H9 (cell line): Measurements from ENCODE around the gene HIP1. TPM values are rescaled to one million over a fixed set of nuclear protein-coding genes. Genes with fewer than 3 reads are reported as not detected.

ENCODE experiments used
- DNase-seq: peaks from one replicate; pipeline ENCODE4 v3.0.0-alpha.2; 2017
- H2AFZ ChIP-seq: one replicate; pipeline ENCODE4 v1.6.1; 2013; ENCODE audit warnings: mild to moderate bottlenecking, low read length, control low read depth, moderate library complexity
- H2AK5ac ChIP-seq: 2 replicates; pipeline ENCODE4 v1.6.1; 2013; ENCODE audit warnings: low read length, control low read depth, mixed read lengths; ENCODE audit not compliant: insufficient read length
- H2BK120ac ChIP-seq: one replicate; pipeline ENCODE4 v1.6.1; 2013; ENCODE audit warnings: low read depth, mild to moderate bottlenecking, low read length, control low read depth, inconsistent platforms; ENCODE audit not compliant: poor library complexity, severe bottlenecking
- H2BK12ac ChIP-seq: 2 replicates; pipeline ENCODE4 v1.6.1; 2013; ENCODE audit warnings: low read length, control low read depth, mixed read lengths, low read depth; ENCODE audit not compliant: insufficient read length
- H2BK15ac ChIP-seq: 2 replicates; pipeline ENCODE4 v1.6.1; 2013; ENCODE audit warnings: low read depth, low read length, control low read depth
- H2BK20ac ChIP-seq: one replicate; pipeline ENCODE4 v1.6.1; 2013; ENCODE audit warnings: low read depth, mild to moderate bottlenecking, low read length, control low read depth, inconsistent platforms; ENCODE audit not compliant: poor library complexity, severe bottlenecking
- H2BK5ac ChIP-seq: 2 replicates; pipeline ENCODE4 v1.6.1; 2013; ENCODE audit warnings: low read length, control low read depth, mixed read lengths; ENCODE audit not compliant: insufficient read length
- H3K14ac ChIP-seq: 2 replicates; pipeline ENCODE4 v1.6.1; 2013; ENCODE audit warnings: low read length, control low read depth; ENCODE audit not compliant: insufficient read depth
- H3K18ac ChIP-seq: 2 replicates; pipeline ENCODE4 v1.6.1; 2013; ENCODE audit warnings: low read depth, mild to moderate bottlenecking, mixed read lengths, low read length, control low read depth; ENCODE audit not compliant: insufficient read length
- H3K23ac ChIP-seq: 2 replicates; pipeline ENCODE4 v1.6.1; 2013; ENCODE audit warnings: low read length, control low read depth, mixed read lengths, low read depth; ENCODE audit not compliant: insufficient read length
- H3K23me2 ChIP-seq: 2 replicates; pipeline ENCODE4 v1.6.1; 2013; ENCODE audit warnings: low read depth, mild to moderate bottlenecking, mixed read lengths, low read length, control low read depth; ENCODE audit not compliant: insufficient read length, poor library complexity, severe bottlenecking
- H3K27ac ChIP-seq: 2 replicates; pipeline ENCODE4 v1.5.1; 2013; ENCODE audit warnings: low read length, control low read depth, mixed read lengths, low read depth; ENCODE audit not compliant: insufficient read length
- H3K27me3 ChIP-seq: 2 replicates; pipeline ENCODE4 v1.6.1; 2013; ENCODE audit warnings: low read length, control low read depth, inconsistent platforms; ENCODE audit not compliant: insufficient read depth
- H3K4ac ChIP-seq: 2 replicates; pipeline ENCODE4 v1.6.1; 2013; ENCODE audit warnings: low read depth, mild to moderate bottlenecking, control low read depth, inconsistent platforms, low read length, moderate library complexity
- H3K4me1 ChIP-seq: 2 replicates; pipeline ENCODE4 v1.6.1; 2013; ENCODE audit warnings: low read length, control low read depth, inconsistent platforms; ENCODE audit not compliant: insufficient read depth
- H3K4me2 ChIP-seq: 2 replicates; pipeline ENCODE4 v1.6.1; 2013; ENCODE audit warnings: low read length, control low read depth, mixed read lengths; ENCODE audit not compliant: insufficient read length, insufficient read depth
- H3K56ac ChIP-seq: 2 replicates; pipeline ENCODE4 v1.6.1; 2013; ENCODE audit warnings: low read depth, mild to moderate bottlenecking, mixed read lengths, low read length, control low read depth; ENCODE audit not compliant: insufficient read length
- H3K79me1 ChIP-seq: 2 replicates; pipeline ENCODE4 v1.6.1; 2013; ENCODE audit warnings: low read depth, mild to moderate bottlenecking, moderate library complexity, low read length, control low read depth, inconsistent platforms; ENCODE audit not compliant: insufficient read depth, poor library complexity, severe bottlenecking
- H3K79me2 ChIP-seq: 2 replicates; pipeline ENCODE4 v1.6.1; 2013; ENCODE audit warnings: low read length, control low read depth, inconsistent platforms; ENCODE audit not compliant: insufficient read depth
- H3K9ac ChIP-seq: 2 replicates; pipeline ENCODE4 v1.6.1; 2013; ENCODE audit warnings: low read length, control low read depth, mixed read lengths; ENCODE audit not compliant: insufficient read length; ENCODE audit errors: extremely low read depth
- H3K9me3 ChIP-seq: one replicate; pipeline ENCODE4 v1.6.1; 2013; ENCODE audit warnings: low read depth, low read length, inconsistent platforms; ENCODE audit not compliant: control insufficient read depth
- H3T11ph ChIP-seq: one replicate; pipeline ENCODE4 v1.6.1; 2013; ENCODE audit warnings: mild to moderate bottlenecking, low read length, control low read depth, inconsistent platforms
- H4K20me1 ChIP-seq: one replicate; pipeline ENCODE4 v1.6.1; 2013; ENCODE audit not compliant: control insufficient read depth, insufficient read length, insufficient read depth
- H4K5ac ChIP-seq: 2 replicates; pipeline ENCODE4 v1.6.1; 2013; ENCODE audit warnings: low read depth, mild to moderate bottlenecking, mixed read lengths, low read length, control low read depth; ENCODE audit not compliant: insufficient read length
- H4K8ac ChIP-seq: replicated peaks from 2 replicates; pipeline ENCODE4 v1.6.1; 2013; ENCODE audit warnings: low read length, control low read depth, mixed read lengths, low read depth; ENCODE audit not compliant: insufficient read length
- H4K91ac ChIP-seq: 2 replicates; pipeline ENCODE4 v1.6.1; 2013; ENCODE audit warnings: low read depth, mild to moderate bottlenecking, moderate library complexity, mixed read lengths, low read length, control low read depth; ENCODE audit not compliant: insufficient read length
- H3K27ac Mint-ChIP-seq, 3 experiments: 2 replicates in 2 of 3; 3 replicates in 1 of 3; pipeline ENCODE4 v1.8.0; 2020 to 2021; ENCODE audit warnings: mixed read lengths in 3 of 3, mild to moderate bottlenecking in 1 of 3, moderate library complexity in 1 of 3
- H3K27me3 Mint-ChIP-seq: 2 replicates; pipeline ENCODE4 v1.8.0; 2021; ENCODE audit warnings: low read depth, mild to moderate bottlenecking, moderate library complexity, mixed read lengths
- H3K36me3 Mint-ChIP-seq, 3 experiments: 2 replicates in 2 of 3; 3 replicates in 1 of 3; pipeline ENCODE4 v1.8.0; 2020 to 2021; ENCODE audit warnings: low read depth in 3 of 3, mixed read lengths in 3 of 3; ENCODE audit not compliant: insufficient read depth in 1 of 3
- H3K4me1 Mint-ChIP-seq, 2 experiments: 2 replicates each; pipeline ENCODE4 v1.8.0; 2020; ENCODE audit warnings: mixed read lengths in 2 of 2
- H3K4me3 Mint-ChIP-seq, 2 experiments: 2 replicates in 1 of 2; 3 replicates in 1 of 2; pipeline ENCODE4 v1.8.0; 2020 to 2021; ENCODE audit warnings: mild to moderate bottlenecking in 2 of 2, mixed read lengths in 2 of 2, moderate library complexity in 1 of 2
- H3K9me3 Mint-ChIP-seq, 2 experiments: 2 replicates in 1 of 2; 3 replicates in 1 of 2; pipeline ENCODE4 v1.8.0; 2020; ENCODE audit warnings: mild to moderate bottlenecking in 2 of 2, mixed read lengths in 2 of 2, moderate library complexity in 1 of 2
- WGBS: extraction: QIAGEN DNeasy Blood & Tissue Kit; methylation state at CpG from one replicate; pipeline ENCODE4 v1.1.7; 2013; ENCODE audit warnings: missing lambda C conversion rate, low lambda C conversion rate, mixed read lengths; ENCODE audit not compliant: insufficient read length; ENCODE audit errors: extremely low coverage; 5-methylcytosine and 5-hydroxymethylcytosine counted together
- total RNA-seq: library from RNA; stranded (reverse); gene quantifications from 2 replicates; pipeline ENCODE4 v1.2.1, GENCODE V29; 2021
- TF ChIP-seq, protein P1 (sequence below): fragments of 200-600 bp; sonication (generic); conservative IDR thresholded peaks from 3 replicates; pipeline ENCODE4 v1.8.0; 2021; ENCODE audit warnings: antibody characterized with exemption, mild to moderate bottlenecking

HIP1 gene
- total RNA-seq, 1 experiment from 2014 or later: 87.5 TPM

DNA sequence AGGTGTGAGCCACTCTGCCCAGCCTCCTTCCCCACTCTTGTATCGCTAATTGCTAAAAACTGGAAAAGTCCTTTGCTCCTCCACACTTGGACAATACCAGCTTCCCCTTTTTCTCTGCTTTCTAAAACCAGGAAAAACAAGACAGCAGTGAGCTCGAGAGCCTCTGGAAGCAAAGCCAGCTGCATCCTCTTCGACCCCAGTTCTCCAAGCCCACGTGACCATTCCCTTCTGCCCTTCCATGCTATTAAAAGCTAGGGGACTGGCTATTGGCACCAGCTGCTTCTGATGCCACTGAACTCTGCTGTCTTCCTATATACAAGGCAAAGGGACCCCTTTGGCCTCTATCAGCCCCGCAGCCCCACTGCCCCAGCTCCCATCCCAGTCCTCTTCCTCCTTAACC is 154.4 kb downstream of the HIP1 start:
- Histone ChIP-seq H3T11ph (no peak overlapping the region), H2AFZ (no peak overlapping the region), H4K20me1 (no peaks in the 10 kb centered on the region), H2BK120ac (no peak overlapping the region), H3K23ac (no peak overlapping the region), H3K79me1 (no peaks in the 10 kb centered on the region), H2AK5ac (no peak overlapping the region), H3K9ac (no peak overlapping the region), H3K4ac (no peak overlapping the region), H3K4me2 (no peak overlapping the region), H3K4me1 (no peaks in the 10 kb centered on the region), H3K23me2 (no peaks in the 10 kb centered on the region), H4K91ac (no peak overlapping the region), H2BK15ac (no peak overlapping the region), H3K79me2 (no peaks in the 10 kb centered on the region), H4K5ac (no peak overlapping the region), H2BK12ac (no peak overlapping the region), H4K8ac (no peak overlapping the region), H2BK5ac (no peak overlapping the region), H3K27ac (no peak overlapping the region), H3K56ac (no peak overlapping the region), H3K27me3 (no peaks in the 10 kb centered on the region), H3K9me3 (no peaks in the 10 kb centered on the region), H3K18ac (no peak overlapping the region), H3K14ac (no peak overlapping the region), H2BK20ac (no peak overlapping the region)
- no peak overlapping the region for H3K4me3 Mint-ChIP-seq
- TF ChIP-seq, protein P1, sequence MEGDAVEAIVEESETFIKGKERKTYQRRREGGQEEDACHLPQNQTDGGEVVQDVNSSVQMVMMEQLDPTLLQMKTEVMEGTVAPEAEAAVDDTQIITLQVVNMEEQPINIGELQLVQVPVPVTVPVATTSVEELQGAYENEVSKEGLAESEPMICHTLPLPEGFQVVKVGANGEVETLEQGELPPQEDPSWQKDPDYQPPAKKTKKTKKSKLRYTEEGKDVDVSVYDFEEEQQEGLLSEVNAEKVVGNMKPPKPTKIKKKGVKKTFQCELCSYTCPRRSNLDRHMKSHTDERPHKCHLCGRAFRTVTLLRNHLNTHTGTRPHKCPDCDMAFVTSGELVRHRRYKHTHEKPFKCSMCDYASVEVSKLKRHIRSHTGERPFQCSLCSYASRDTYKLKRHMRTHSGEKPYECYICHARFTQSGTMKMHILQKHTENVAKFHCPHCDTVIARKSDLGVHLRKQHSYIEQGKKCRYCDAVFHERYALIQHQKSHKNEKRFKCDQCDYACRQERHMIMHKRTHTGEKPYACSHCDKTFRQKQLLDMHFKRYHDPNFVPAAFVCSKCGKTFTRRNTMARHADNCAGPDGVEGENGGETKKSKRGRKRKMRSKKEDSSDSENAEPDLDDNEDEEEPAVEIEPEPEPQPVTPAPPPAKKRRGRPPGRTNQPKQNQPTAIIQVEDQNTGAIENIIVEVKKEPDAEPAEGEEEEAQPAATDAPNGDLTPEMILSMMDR: no peak
- H3K27ac Mint-ChIP-seq: peak overlapping the region in 1 of 3 experiments; percentile 72; a peak in 3 of 7 replicates
- H3K36me3 Mint-ChIP-seq: peaks cover 66 to 91% (median 88%) of the 10 kb centered on the region in 3 experiments
- no peak for DNase-seq
- no peaks in the 10 kb centered on the region for H3K4me1 Mint-ChIP-seq
- H3K27me3 Mint-ChIP-seq: no peaks in the 10 kb centered on the region
- no peaks in the 10 kb centered on the region for H3K9me3 Mint-ChIP-seq
- no CpG with 5 or more reads among the region's 5 CpGs for WGBS
